ENCODE measurements around the gene ZNF679.
"Not testable (repeated sequence)": the region's sequence is repeated elsewhere in the genome, so short reads cannot be mapped to it uniquely, and the experiment has no call there.

- TF ChIP-seq, protein P1, sequence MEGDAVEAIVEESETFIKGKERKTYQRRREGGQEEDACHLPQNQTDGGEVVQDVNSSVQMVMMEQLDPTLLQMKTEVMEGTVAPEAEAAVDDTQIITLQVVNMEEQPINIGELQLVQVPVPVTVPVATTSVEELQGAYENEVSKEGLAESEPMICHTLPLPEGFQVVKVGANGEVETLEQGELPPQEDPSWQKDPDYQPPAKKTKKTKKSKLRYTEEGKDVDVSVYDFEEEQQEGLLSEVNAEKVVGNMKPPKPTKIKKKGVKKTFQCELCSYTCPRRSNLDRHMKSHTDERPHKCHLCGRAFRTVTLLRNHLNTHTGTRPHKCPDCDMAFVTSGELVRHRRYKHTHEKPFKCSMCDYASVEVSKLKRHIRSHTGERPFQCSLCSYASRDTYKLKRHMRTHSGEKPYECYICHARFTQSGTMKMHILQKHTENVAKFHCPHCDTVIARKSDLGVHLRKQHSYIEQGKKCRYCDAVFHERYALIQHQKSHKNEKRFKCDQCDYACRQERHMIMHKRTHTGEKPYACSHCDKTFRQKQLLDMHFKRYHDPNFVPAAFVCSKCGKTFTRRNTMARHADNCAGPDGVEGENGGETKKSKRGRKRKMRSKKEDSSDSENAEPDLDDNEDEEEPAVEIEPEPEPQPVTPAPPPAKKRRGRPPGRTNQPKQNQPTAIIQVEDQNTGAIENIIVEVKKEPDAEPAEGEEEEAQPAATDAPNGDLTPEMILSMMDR (IDR thresholded peaks at IDR 0.05), result not testable (repeated sequence)
- TF ChIP-seq EP300, POLR2A (IDR thresholded peaks at IDR 0.05): not testable (repeated sequence)
Measured at GRCh38 chr7:64316031-64316742, 87.9 kb downstream of the ZNF679 start.

Measured in ovary (tissue), 3 donors.